HG03097 (cell line): ENCODE measurements around the gene TMX3.

Source experiments
- ATAC-seq: cut with Tn5 transposase; IDR thresholded peaks from one replicate; pipeline ENCODE4 v1.9.1; 2021; ENCODE audit not compliant: unreplicated experiment, low FRiP score

The TMX3 gene

GRCh38 chr18:68713131-68713530 lies 1.8 kb downstream of the TMX3 start:
- ATAC-seq: no peak

DNA sequence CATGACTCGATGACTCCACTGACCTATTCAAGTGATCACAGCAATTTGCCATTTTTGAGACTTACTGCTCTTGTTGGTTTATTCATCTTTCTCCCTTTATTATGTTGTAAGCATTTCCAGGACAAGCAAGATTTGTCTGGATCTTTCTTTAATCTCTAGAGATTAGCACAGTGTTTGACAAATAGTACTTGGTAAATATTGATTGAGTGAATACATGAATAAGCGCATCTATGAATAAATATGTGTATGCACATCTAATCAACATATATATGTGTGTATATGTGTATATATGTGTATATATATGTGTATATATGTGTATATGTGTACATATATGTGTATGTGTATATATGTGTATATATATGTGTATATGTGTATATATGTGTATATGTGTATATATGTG lies 7.3 kb downstream of the TMX3 start:
- no peak for ATAC-seq

- no peak for ATAC-seq
Observed at GRCh38 chr18:68705119-68705518, 9.8 kb downstream of the TMX3 start.

DNA sequence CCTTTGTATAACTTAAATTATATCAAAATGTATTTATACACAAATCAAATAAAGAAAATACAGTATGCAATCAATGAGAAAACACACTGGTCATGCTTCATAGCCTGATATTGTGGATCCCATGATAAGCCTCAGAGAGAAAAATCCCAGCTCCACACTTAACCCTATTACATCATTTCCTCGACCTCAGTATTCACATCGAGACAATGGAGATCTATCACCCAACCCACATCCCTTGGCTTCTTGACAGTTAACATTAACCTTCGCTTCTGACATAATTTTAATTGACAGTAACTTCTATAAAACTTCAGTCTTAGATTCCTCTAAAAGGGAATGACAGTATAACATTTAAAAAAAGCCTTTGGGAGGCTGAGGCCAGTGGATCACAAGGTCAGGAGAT lies 11.6 kb downstream of the TMX3 start:
- ATAC-seq: no peak

DNA sequence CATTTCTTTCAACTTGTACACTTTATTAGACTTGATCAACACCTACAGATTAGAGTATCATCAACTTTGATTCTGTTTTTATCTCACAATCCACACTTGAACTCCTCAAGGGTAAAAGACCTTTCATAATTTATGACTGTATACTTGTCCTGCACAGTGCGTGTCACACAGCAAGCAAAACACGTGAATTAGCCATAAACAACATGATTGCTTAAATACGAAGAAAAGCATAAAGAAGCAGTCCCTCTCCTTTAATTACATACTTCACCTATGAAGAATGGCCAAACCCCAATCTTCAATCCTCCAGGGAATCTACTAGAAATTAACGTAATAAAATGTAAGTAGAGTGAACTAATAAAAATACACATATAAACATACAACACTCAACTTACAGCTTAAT lies 13.6 kb downstream of the TMX3 start:
- ATAC-seq: no peak

DNA sequence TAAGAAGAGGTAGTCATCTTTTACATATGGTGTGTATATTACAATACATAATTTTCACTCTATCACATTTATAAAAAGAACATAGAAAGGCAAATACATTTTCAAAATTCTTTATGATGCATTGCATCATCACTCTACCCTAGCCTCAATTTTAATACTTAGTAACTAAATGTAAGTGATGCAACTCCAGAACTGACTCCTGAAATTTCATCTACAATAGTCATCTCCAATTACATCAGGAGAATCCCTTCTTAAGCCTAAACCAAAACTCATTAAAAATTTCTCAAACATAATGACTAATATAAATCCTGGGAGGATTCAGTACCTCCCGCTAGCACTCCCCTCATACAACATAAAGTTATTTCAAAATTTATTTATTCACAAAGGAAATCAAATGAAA lies 15.9 kb downstream of the TMX3 start:
- no peak for ATAC-seq

DNA sequence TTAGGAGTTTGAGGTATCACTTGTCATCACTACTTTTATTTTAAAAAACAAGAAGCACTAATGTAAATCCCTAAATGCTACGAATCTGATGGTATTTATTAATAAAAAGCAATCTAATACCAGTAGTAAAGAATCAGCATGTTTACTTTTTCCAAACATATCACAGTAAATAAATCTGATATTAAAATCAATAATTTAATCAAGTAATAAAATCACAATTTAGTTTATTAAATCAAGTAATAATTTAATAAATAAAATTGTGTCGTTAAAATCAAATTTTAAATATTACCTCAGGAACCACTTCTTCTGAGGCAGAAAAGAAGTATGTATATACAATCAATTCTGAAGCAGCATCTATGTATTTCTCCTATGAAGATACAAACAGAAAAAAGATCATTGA lies 18.0 kb downstream of the TMX3 start:
- ATAC-seq: no peak

- no peak for ATAC-seq
Observed at GRCh38 chr18:68694316-68694715, 20.6 kb downstream of the TMX3 start.

- ATAC-seq: no peak
Observed at GRCh38 chr18:68693091-68693815, 21.7 kb downstream of the TMX3 start.

DNA sequence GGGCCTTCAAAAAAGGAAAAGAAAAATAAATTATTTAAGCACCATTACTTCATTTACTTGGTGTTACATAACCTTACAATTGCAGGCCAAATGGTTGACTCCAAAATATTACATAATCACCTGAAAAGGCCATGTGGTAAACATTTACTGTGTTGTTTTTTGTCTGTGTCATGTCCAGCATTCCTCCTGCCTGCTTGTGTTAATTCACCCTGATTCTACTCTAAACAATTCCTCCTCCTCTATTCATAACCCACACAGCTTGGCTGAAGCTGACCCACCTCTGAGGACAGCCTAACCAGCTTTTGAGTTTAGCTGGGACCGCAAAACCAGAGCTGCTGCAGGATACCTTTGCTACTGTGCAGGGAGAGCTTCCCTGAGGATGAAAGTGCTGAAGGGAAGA lies 35.4 kb downstream of the TMX3 start:
- no peak for ATAC-seq

DNA sequence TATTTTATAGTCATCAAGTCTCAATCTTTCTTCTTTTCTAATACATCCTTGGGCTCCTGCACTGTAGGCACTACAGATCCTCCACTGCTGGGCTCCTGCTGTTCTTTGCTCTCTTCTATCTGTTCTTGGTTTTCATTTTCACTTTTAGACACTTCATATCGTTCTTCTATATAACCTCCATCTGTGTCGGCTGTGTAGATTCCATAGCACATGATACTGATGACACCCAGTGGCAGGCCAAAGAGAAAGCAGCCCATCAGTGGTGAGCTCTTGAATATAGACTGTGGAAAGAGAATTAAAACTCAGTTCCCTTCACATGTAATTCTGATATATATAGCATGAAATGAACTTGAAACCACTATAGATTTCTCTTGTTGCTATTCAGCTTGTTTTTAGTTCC lies 38.0 kb downstream of the TMX3 start:
- ATAC-seq: no peak

DNA sequence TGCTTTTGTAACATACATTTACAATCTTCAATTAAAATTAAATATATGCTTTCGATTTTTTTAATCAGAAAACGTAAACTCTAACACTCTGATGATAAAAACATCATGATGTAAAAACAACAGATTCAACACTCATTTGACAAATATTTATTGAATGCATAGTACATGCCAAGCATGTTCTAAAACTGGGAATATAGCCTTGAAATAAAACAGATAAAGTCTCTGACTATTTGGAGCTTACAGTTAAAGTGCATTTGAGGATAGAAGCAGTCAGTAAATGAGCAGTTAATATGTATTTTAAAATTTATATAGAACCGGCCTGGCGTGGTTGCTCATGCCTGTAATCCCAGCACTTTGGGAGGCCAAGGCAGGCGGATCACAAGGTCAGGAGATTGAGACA lies 47.8 kb downstream of the TMX3 start:
- no peak for ATAC-seq

GRCh38 chr18:68666381-68666780 lies 48.5 kb downstream of the TMX3 start:
- no peak for ATAC-seq

DNA sequence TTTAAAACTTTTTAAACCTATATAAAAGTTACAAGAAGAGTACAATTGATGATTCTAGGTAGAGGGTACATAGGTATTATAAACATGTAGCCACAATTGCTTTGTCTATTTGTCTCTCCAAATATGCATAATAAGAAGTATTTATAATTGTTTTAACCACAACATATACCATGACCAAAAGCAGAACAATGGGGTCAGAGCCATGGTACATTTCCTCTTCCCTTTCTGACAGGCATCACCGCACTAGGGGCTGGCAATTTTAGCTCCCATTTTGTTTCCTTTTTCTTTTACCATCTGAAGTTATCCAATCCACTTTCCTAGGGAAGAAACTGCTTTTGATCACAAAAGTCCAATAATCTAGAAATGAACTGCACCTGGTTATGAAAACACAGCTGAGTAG lies 49.3 kb downstream of the TMX3 start:
- ATAC-seq: no peak

GRCh38 chr18:68662754-68663153 lies 52.2 kb downstream of the TMX3 start:
- ATAC-seq: no peak

GRCh38 chr18:68660354-68661183 lies 54.3 kb downstream of the TMX3 start:
- ATAC-seq: no peak

- no peak for ATAC-seq
Observed at GRCh38 chr18:68648191-68648590, 66.7 kb downstream of the TMX3 start.

GRCh38 chr18:68642003-68642402 lies 72.9 kb downstream of the TMX3 start:
- ATAC-seq: no peak

DNA sequence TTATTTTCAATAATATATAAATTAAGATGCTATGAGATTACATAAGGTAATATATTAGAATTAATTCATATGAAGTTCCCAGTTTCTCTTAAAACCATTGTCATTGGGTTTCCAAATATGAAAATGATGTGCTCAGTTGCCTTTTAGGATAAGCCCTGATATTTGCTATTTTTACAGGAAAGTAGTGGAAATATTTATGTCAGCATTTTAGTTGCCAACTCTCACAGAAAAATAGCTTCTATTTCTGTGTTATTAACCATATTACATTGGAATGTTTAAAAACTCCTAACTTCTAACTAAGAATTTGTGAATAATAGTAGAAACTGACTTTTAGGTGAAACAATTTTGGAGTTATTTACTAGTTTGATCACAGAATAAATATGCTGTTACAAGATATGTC lies 74.0 kb downstream of the TMX3 start:
- no peak for ATAC-seq

DNA sequence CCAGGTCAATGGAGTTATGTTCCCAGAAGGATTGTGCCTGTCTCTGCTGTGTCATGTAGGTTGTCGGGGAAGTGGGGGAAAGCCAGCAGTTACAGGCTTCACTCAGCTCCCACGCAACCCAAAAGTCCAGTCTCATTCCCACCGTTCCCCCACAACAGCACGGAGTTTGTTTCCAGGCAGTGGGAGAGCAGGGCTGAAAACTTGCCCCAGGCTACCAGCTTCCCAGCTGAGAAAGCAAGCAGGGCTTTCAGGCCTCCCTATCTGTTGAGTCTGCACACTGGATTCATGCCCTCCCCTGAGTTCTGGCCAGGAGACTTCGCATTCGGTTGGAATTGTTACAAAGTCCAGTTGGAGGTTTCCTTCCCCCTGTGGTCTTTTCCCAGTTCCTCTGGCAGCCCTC lies 76.3 kb downstream of the TMX3 start:
- ATAC-seq: no peak

DNA sequence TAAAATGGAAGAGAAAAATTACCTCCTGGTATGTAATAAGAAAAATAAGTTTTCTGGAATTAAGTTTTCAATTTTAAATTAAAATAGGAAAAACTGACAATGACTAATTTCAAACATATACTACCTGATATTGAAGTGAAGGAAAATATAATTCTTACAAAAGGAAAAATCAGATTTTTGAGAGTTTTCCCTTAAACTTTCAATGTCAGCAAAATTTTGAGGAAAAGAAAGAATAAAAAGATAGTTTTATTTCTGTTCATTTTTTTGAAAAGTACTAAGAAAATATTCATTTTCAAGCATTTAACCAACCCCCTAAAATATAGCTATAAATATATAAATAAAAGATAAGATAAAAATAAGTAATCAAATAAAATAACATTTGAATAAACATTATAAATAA lies 87.1 kb downstream of the TMX3 start:
- no peak for ATAC-seq
